Astrocyte of the cerebellum (primary cell): ENCODE measurements around the gene UMAD1.

Experiments
- DNase-seq: peaks from one replicate; pipeline ENCODE4 v3.0.0-alpha.2; 2011; ENCODE audit warnings: low read depth
- H3K4me3 ChIP-seq: 2 replicates; pipeline ENCODE4 v1.5.1; 2011; ENCODE audit warnings: mild to moderate bottlenecking, low read depth, low read length, moderate library complexity
- in situ Hi-C: cut with HindIII; loops from 2 replicates; pipeline ENCODE4 v1.10.0; 2017; ENCODE audit warnings: low sequenced_read_pairs
- TF ChIP-seq, protein P1 (sequence below): IDR thresholded peaks from 2 replicates; pipeline ENCODE4 v1.5.1; 2012; ENCODE audit warnings: low read length, low read depth, moderate library complexity, mild to moderate bottlenecking; ENCODE audit errors: missing control alignments

The UMAD1 gene

GRCh38 chr7:7810380-7810779 lies 169.8 kb downstream of the UMAD1 start:
- in situ Hi-C loops, result no loop called here
- no peak overlapping the region for H3K4me3 ChIP-seq
- no peak for DNase-seq
- TF ChIP-seq, protein P1, sequence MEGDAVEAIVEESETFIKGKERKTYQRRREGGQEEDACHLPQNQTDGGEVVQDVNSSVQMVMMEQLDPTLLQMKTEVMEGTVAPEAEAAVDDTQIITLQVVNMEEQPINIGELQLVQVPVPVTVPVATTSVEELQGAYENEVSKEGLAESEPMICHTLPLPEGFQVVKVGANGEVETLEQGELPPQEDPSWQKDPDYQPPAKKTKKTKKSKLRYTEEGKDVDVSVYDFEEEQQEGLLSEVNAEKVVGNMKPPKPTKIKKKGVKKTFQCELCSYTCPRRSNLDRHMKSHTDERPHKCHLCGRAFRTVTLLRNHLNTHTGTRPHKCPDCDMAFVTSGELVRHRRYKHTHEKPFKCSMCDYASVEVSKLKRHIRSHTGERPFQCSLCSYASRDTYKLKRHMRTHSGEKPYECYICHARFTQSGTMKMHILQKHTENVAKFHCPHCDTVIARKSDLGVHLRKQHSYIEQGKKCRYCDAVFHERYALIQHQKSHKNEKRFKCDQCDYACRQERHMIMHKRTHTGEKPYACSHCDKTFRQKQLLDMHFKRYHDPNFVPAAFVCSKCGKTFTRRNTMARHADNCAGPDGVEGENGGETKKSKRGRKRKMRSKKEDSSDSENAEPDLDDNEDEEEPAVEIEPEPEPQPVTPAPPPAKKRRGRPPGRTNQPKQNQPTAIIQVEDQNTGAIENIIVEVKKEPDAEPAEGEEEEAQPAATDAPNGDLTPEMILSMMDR, result no peak

- DNase-seq, result no peak
- no peak overlapping the region for H3K4me3 ChIP-seq
- TF ChIP-seq, protein P1, result no peak
- in situ Hi-C loops, result no loop called here
Observed at GRCh38 chr7:7810826-7811225, 170.3 kb downstream of the UMAD1 start.

DNA sequence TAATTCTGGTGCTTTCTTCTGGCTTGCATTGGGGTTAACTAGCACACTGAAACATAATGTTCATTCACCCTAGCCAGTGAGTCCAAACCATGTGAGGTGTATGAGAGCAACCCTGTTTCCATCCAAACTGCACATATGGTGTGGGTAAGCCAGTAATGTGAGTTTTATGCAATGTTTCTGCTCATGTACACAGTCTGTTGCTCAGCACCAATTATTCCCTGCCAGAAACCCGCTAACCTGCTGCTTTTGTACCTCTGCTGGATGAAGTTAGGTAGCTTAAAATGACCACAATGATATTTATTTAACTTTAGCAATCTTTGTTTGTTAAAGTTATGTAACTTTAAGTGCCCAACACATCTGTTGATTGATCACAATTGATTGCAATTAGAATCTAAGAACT lies 171.6 kb downstream of the UMAD1 start:
- no peak overlapping the region for H3K4me3 ChIP-seq
- in situ Hi-C loops, result no loop called here
- TF ChIP-seq, protein P1, result no peak
- DNase-seq, result no peak

- no peak overlapping the region for H3K4me3 ChIP-seq
- in situ Hi-C loops, result no loop called here
- no peak for DNase-seq
- TF ChIP-seq, protein P1, result no peak
Observed at GRCh38 chr7:7815395-7815794, 174.8 kb downstream of the UMAD1 start.

- in situ Hi-C loops, result no loop called here
Observed at GRCh38 chr7:7816084-7816483, 175.5 kb downstream of the UMAD1 start.

DNA sequence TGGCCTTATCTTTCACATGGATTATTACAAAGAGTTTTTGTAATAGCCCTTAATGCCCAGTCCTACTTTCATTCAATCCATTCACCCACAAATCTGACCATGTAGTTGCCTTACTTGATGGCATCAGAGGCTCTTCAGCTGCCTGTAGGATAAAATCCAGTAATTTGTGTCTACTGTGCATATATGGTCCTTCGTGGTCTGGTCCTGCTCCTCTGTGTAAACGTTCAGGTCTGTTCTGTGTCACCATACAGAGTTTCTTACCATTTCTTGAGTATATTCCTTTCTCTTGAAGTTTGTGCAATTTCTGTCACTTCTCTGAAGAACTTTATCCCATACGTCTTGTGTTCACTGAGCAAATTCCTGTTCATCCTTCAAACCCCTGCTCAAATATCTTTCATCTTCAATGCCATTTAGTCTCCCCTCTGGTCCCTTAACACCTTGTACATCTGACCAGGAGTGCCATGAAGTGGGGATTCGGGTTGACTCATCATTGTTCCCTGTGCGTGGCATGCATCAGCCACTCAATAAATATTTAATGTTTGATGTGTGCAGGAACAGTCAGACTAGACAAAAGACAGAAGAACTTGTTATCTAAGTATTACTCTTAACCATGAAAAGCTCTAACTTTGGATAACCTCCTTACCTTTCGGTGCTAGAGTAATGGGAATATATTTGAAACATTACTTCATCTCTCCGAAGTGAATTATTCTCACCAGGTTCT lies 176.4 kb downstream of the UMAD1 start:
- no peak overlapping the region for H3K4me3 ChIP-seq
- no peak for DNase-seq
- TF ChIP-seq, protein P1, result no peak
- in situ Hi-C loops, result no loop called here

More at GRCh38 chr7:7816084-7816483, 175.5 kb downstream of the UMAD1 start:
- no peak overlapping the region for H3K4me3 ChIP-seq
- no peak for DNase-seq
- TF ChIP-seq, protein P1, result no peak
